ENCODE data around the gene SERPINE2. TPM values are rescaled to one million over a fixed set of nuclear protein-coding genes. Genes with fewer than 3 reads are reported as not detected.

Gene SERPINE2
- polyA plus RNA-seq, 3 donors = 3.2 to 20.2 (median 18.2) TPM

- WGBS, 3 donors = 69 to 75% (median 74%) methylated on average over 2 of the region's 2 CpGs
- H3K27ac ChIP-seq (ENCODE audit: low read depth, low read length) = no peak overlapping the region
These were observed 19.1 kb upstream of the SERPINE2 start for GRCh38 chr2:224058048-224058775.

- H3K27ac ChIP-seq (ENCODE audit: low read depth, low read length) = no peak overlapping the region
- 93 to 100% (median 97%) methylated on average over 1 of the region's 1 CpG for WGBS, 3 donors
These were observed 17.8 kb upstream of the SERPINE2 start for GRCh38 chr2:224056889-224057288.

GRCh38 chr2:224055101-224055500, 16.0 kb upstream of the SERPINE2 start:
- no peak overlapping the region for H3K27ac ChIP-seq (ENCODE audit: low read depth, low read length)
- WGBS, 3 donors = 89 to 94% (median 89%) methylated on average over 3 of the region's 3 CpGs

GRCh38 chr2:224046752-224047151, 7.7 kb upstream of the SERPINE2 start:
- no peak overlapping the region for H3K27ac ChIP-seq (ENCODE audit: low read depth, low read length)
- WGBS, 3 donors = 79 to 90% (median 90%) methylated on average over 3 of the region's 3 CpGs

GRCh38 chr2:224042191-224042696, 3.2 kb upstream of the SERPINE2 start:
- 33 to 43% (median 42%) methylated on average over 6 of the region's 6 CpGs for WGBS, 3 donors
- no peak overlapping the region for H3K27ac ChIP-seq (ENCODE audit: low read depth, low read length)

GRCh38 chr2:224041554-224041953, 2.5 kb upstream of the SERPINE2 start:
- no peak overlapping the region for H3K27ac ChIP-seq (ENCODE audit: low read depth, low read length)
- WGBS, 3 donors = 75 to 79% (median 77%) methylated on average over 6 of the region's 6 CpGs

- no peak overlapping the region for H3K27ac ChIP-seq (ENCODE audit: low read depth, low read length)
- 59 to 76% (median 67%) methylated on average over 3 of the region's 3 CpGs for WGBS, 3 donors
These were observed 1.7 kb upstream of the SERPINE2 start for GRCh38 chr2:224040753-224041152.

- no peak overlapping the region for H3K27ac ChIP-seq (ENCODE audit: low read depth, low read length)
- 16 to 20% (median 17%) methylated on average over 21 of the region's 21 CpGs for WGBS, 3 donors
These were observed 819 bp upstream of the SERPINE2 start for GRCh38 chr2:224039770-224040440.

- no peak overlapping the region for H3K27ac ChIP-seq (ENCODE audit: low read depth, low read length)
- WGBS, 3 donors = 0 to 2% (median 1%) methylated on average over 32 to 35 of the region's 35 CpGs
These were observed 331 bp downstream of the SERPINE2 start for GRCh38 chr2:224038830-224039079.

- 2% methylated on average over 36 of the region's 36 CpGs for WGBS, 3 donors
- H3K27ac ChIP-seq (ENCODE audit: low read depth, low read length) = no peak overlapping the region
These were observed 847 bp downstream of the SERPINE2 start for GRCh38 chr2:224038049-224038829.

- H3K27ac ChIP-seq (ENCODE audit: low read depth, low read length) = no peak overlapping the region
- 85 to 89% (median 86%) methylated on average over 6 of the region's 6 CpGs for WGBS, 3 donors
These were observed 2.2 kb downstream of the SERPINE2 start for GRCh38 chr2:224036731-224037361.

GRCh38 chr2:224034017-224034416, 5.1 kb downstream of the SERPINE2 start:
- H3K27ac ChIP-seq (ENCODE audit: low read depth, low read length) = no peak overlapping the region
- WGBS, 3 donors = 72 to 89% (median 74%) methylated on average over 5 of the region's 5 CpGs

GRCh38 chr2:224033601-224034000, 5.5 kb downstream of the SERPINE2 start:
- 63 to 83% (median 66%) methylated on average over 3 of the region's 3 CpGs for WGBS, 3 donors
- H3K27ac ChIP-seq (ENCODE audit: low read depth, low read length) = no peak overlapping the region

- H3K27ac ChIP-seq (ENCODE audit: low read depth, low read length) = no peak overlapping the region
- WGBS, 3 donors = 53 to 62% (median 57%) methylated on average over 4 of the region's 4 CpGs
These were observed 6.8 kb downstream of the SERPINE2 start for GRCh38 chr2:224032283-224032682.

GRCh38 chr2:224031358-224031970, 7.6 kb downstream of the SERPINE2 start:
- 77 to 89% (median 88%) methylated on average over 13 of the region's 13 CpGs for WGBS, 3 donors
- H3K27ac ChIP-seq (ENCODE audit: low read depth, low read length) = no peak overlapping the region

- WGBS, 3 donors = 66 to 87% (median 84%) methylated on average over 7 of the region's 7 CpGs
- no peak overlapping the region for H3K27ac ChIP-seq (ENCODE audit: low read depth, low read length)
These were observed 8.3 kb downstream of the SERPINE2 start for GRCh38 chr2:224030786-224031185.

GRCh38 chr2:224029876-224030275, 9.2 kb downstream of the SERPINE2 start:
- WGBS, 3 donors = 79 to 91% (median 88%) methylated on average over 6 of the region's 6 CpGs
- no peak overlapping the region for H3K27ac ChIP-seq (ENCODE audit: low read depth, low read length)

GRCh38 chr2:224027931-224028330, 11.2 kb downstream of the SERPINE2 start:
- WGBS, 3 donors = 84 to 87% (median 86%) methylated on average over 5 of the region's 5 CpGs
- H3K27ac ChIP-seq (ENCODE audit: low read depth, low read length) = no peak overlapping the region
